Islet precursor cell (in vitro differentiated cells): ENCODE measurements around the gene NCAM2.
"Not testable (repeated sequence)": the region's sequence is repeated elsewhere in the genome, so short reads cannot be mapped to it uniquely, and the experiment has no call there.

Experiments
- DNase-seq: peaks from one replicate; pipeline ENCODE4 v3.0.0-alpha.2; 2018

The NCAM2 gene

DNA sequence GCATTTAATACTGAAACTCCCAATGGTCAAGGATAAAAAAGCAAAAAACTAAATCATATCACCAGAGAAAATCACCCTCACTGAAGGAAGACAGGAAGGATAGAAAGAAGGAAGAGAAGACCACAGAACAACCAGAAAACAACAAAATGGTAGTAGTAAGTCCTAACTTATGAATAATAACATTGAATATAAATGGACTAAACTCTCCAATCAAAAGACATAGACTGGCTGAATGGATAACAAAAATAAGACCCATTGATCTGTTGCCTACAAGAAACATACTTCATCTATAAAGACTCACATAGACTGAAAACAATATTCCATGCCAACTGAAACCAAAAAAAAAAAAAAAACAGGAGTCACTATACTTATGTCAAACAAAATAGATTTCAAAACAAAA lies 347.7 kb downstream of the NCAM2 start:
- DNase-seq = no peak

DNA sequence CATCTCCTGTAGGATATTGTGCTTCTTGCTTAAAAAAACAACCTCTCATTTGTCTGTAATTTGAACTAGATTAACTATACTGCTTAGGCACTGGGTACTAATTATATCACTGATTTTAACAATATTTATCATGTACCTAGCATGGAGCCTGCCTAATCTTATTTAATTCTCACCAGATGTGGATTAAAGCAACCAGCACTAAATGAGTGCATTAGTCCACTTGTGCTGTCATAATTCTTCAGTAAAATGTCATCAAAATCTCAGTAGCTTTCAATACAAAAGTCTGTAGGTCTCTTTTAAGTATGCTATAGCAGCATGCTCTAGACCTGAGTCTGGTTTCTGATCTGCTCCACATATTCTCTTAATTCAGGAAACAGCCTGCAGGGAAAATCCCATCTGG lies 368.1 kb downstream of the NCAM2 start:
- DNase-seq = no peak

DNA sequence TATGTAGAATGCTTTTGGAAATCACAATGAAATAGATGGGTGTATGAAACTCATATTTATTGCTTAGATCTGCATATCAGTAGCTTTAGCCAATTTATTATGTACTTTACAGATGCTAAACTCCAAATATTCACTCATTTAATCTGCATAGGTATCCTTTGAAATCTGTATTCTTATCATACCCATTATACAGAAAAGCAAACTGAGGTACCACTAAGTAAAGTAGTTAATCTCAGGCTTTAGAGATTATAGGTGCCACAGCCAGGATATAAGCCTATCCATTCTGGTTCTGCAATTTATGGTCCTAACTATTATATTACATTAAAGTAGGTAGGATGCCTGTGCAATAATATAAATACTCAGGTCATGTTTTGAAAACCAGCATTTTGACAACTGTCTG lies 369.4 kb downstream of the NCAM2 start:
- no peak for DNase-seq

DNA sequence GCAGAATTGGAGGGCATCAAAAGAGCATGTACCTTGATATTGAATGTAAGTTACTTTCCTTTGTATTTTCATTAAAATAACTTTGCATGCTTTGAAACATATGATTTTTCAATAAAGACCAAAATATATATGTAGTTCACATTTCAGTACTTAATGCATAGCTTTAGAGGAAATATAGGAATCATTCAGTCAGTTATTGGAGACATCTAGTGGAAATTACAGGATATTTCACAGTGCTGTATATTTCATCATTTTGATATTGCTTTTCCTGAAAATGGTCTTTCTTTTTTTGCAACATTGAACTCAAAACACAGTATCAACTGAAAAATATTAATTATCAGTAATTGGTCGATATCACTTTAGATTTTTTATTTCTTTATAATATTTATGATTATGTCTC lies 375.8 kb downstream of the NCAM2 start:
- no peak for DNase-seq

DNA sequence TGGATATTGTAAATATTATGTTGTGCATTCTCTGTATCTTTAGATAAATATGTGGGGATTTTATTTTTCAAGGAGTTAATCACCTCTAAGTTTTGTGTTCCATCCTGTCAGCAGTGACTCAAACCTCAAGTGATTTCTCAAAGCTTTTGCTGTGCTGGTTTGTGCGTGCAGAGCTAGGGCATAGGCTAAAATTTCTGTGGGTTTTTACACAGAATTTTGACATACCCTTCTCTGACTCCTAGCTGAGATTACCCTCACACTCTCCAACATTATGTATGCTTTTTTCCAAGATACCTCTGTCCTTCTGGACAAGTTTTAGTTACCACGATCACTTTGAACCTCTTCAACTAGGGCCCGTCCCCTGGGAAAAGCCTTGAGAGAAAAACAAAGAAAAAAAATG lies 384.9 kb downstream of the NCAM2 start:
- no peak for DNase-seq

DNA sequence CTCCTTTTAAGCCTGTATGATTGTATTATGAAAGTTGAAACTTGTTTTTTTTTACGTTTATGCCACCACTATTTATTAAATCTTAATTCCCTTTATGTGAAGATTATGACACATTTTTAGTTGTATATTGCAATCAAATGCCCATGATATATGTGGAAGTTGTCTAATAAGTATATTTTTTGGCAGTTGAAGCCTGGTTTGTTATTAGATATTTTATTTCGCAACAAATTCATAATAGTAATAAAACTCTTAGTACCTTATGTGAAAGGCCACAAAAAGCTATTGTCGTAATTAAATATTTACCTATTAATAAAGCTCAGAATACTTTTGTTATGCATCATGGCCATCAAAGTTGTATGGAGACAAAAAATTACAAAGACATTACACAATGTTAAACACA lies 386.8 kb downstream of the NCAM2 start:
- DNase-seq = no peak

DNA sequence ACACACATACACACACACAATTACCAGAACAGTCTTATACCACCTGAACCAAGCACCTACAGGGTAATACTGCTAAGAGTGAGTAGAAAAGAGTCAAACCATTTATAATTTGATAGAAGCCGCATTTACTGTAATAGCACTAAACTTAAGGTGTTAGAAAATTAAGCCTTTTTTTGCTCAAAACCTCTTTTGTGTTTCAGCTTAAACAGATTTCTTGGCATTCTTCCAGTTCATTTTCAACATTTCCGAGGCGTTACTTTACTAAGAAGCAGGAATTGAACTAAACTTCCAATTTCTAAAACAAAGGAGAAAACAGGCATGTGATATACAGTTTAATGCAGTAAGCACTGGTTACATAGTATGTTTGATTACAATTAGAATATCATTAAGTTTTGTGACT lies 387.2 kb downstream of the NCAM2 start:
- no peak for DNase-seq

DNA sequence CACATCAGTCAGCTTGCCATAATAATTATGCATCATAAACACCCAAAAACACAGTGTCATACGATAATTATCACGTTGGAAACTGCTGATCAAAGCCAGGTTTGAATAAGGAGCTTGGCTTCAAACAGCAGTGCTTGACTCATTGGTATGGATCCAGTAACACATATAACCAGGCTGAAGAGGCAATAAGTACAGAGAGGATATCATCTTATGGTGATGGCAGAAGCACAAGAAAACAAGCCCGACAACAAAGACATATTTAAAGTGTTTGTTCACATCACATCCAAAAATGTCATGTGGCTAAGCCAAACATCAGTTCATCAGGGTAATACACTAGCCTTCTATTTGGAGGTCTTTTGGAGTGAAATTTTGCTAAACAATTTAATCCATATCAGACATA lies 389.7 kb downstream of the NCAM2 start:
- DNase-seq = no peak

DNA sequence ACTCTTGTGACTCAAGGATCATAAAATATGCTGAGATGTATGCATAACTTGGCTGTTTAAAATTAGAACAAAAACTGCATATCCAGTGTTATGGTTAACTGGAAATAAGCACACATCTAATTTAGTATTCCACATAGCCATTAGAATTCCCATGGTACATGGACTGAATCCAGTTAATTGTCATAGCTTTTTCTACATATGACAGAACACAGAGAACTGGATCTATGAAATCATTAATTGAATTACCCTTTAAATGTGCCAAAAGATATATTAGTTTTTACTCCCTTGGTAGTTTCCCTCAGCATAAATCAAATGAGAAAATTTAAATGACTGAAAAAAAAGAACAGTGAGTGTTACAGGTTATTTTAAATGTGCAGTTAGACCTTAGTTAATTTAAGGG lies 395.9 kb downstream of the NCAM2 start:
- no peak for DNase-seq

DNA sequence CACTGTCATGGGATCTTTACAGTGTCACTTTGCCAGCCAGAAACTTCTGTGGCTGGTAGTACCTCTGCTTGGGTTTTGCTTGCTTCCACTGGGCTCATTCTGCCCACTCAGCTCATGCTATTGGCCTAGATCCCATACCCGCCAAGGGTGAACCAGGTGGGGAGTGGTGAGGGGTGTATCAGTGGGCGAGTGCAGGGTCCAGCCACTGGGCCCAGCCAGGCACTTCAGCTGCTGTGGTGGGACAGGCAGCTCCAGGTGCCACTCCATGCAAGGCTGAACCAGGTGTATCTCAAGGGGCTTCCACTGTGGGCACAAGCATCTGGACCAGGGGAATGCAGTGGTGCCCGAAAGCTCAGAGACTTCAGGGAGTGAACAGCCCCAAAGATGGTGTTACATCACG lies 398.2 kb downstream of the NCAM2 start:
- DNase-seq = no peak

DNA sequence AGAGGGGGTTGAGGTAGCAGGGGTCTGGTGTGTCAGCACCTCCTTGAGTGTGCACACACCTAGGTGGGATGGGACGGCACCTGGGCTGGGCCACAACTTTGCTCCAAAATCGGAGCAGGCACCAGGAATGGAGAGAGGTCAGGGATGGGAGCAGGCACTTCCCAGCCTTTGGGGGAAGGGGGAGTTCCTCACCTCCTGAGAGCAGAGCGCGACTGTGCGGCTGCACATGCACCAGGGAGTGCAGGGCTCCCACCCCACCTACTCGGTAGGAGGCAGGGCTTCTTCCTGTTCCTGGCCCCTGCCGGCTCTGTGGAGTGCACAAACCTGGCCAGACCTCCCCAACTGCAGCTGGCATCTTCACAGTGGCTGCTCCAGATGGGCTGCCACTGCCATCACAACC lies 399.3 kb downstream of the NCAM2 start:
- DNase-seq = no peak

DNA sequence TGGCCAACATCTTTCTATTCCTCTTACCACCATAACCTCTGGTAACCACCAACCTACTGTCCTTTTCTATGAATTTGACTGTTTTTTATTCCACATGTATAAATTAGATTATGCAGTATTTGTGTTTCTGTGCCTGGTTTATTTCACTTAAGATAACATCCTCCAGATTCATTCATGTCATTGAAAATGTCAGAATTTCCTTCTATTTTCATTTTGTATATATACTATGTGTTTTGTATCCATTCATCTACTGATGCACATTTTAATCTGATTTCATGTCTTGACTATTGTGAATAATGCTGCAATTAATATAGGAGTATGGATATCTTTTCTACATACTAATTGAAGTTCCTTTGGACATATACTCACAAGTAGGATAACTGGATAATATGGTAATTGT lies 403.2 kb downstream of the NCAM2 start:
- no peak for DNase-seq

DNA sequence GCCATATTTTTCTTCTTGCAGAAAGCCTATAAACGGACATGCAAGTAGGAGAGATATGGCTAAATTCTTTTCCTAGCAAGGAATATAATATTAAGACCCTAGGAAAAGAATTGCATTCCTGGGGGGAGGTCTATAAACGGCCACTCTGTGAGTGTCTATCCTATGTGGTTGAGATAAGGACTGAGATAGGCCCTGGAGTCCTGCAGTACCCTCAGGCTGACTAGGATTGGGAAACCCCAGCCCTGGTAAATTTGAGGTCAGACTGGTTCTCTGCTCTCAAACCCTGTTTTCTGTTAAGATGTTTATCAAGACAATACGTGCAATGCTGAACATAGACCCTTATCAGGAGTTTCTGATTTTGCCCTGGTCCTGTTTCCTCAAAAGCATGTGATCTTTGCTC lies 404.0 kb downstream of the NCAM2 start:
- DNase-seq = not testable (repeated sequence)

DNA sequence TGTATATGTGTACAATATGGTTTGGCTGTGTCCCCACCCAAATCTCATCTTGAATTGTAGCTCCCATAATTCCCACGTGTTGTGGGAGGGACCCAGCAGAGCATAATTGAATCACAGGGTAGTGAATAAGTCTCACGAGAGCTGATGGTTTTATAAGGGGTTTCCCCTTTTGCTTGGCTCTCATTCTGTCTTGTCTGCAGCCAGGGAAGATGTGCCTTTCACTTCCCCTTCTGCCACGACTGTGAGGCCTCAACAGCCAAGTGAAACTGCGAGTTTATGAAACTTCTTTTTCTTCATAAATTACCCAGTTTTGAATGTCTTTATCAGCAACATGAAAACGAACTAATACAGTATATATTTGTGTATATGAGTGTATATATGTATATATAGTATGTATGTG lies 406.1 kb downstream of the NCAM2 start:
- not testable (repeated sequence) for DNase-seq

DNA sequence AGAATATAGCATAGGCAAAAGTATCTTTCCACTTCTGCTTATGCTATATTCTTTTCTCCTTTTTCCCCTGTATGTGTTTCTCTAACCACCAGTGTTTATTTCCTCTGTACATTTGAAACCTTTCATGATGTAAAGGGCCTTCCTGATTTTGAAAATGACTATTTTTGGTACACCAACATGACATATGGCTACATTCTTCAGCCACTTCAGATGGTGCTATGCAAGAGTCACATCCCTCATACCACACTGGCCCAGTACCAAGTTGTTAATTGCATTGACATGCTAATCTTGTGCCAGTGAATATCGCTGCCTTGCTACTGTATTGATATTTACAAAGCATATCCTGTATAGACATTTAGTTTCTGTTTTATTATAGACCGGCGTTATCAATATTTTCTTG lies 408.7 kb downstream of the NCAM2 start:
- DNase-seq = no peak

DNA sequence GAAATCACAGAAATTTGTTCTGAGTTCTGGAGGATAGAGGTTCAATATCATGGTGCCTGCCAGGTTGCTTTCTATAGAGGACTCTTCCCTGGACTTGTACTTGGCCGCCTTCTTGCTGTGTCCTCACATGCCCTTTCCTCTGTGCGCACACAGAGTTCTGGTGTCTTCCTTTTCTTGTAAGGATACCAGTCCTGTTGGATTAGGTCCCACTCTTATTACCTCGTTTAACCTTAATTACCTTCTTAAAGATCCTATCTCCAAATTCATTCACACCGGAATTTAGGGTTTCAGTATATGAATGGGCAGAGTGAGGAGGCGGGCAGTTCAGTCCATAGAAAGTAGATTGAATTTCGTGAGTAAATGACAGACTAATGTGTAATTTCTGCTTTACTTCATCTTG lies 413.9 kb downstream of the NCAM2 start:
- no peak for DNase-seq

DNA sequence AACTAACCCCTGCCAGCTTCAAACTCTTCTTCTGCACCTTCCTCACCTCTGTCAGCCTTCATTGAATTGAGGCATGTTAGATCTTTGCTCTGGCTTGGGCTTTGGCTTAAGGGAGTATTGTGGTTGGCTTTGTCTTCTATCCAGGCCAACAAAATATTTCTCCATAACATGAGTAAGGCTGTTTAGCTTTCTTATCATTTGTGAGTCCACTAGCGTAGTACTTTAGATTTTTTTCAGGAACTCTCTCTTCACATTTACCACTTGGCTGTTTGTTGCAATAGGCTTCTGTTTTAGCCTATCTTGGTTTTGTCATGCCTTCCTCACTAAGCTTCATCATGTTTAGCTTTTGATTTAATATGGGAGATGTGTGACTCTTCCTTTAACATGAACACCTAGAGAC lies 417.5 kb downstream of the NCAM2 start:
- DNase-seq = no peak

DNA sequence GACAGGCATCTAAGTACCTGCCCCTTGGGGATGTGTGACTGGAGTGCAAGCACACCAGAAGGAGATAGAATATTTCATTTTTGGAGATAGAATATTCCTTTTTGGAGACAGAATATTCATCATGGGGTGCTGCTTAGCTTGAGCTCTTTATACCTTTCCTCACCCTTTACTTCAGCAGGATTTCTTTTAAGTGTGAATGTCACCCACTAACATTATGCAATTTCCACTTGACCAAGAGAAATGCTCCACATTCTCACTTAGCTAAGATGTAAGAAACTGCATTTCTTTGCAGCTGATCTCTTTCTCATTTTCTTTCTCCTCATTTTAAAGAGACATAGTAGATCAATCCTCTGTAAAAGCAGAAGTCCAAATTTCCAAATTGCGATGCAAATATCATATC lies 436.7 kb downstream of the NCAM2 start:
- DNase-seq = no peak

DNA sequence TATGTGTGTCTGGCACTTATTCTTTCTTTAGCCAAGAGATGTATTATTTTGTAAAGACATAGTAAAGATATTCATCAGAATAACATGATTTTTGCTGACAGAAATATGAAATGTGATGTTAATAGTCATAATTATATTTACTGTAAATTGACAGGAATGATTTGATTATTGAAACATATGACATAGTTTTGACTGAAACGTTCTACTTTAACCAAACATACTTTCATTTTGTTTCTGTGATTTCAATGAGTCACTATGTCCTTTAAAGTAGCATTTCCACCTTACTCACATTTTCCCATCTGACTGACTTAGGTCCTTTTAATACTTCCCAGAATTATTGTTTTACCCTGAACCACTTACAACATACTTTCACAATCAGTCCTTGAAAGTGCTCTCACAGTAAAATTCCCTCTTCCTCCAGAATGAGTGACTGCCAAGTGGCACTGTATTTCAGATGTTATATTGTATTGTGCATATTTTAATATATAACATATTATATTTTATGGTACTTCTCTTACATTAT lies 437.9 kb downstream of the NCAM2 start:
- DNase-seq = no peak

DNA sequence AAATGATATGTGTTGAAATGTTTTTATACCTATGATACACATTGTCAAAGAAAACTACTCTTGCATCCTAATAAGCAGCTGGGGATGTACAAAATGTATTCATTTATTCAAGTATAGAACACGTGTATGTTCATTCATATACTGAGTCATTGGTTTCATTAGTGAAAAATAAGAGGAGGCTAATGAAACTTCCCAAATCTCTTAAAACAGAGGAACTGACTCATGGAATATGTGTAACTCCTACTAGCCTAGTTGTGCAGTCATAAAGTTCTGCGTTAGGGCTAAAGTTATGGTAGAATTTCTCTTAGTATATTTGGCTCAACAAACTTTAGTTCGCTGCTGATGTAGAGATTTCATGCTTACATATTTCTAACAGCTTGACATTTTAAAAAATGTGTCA lies 441.6 kb downstream of the NCAM2 start:
- DNase-seq = no peak

DNA sequence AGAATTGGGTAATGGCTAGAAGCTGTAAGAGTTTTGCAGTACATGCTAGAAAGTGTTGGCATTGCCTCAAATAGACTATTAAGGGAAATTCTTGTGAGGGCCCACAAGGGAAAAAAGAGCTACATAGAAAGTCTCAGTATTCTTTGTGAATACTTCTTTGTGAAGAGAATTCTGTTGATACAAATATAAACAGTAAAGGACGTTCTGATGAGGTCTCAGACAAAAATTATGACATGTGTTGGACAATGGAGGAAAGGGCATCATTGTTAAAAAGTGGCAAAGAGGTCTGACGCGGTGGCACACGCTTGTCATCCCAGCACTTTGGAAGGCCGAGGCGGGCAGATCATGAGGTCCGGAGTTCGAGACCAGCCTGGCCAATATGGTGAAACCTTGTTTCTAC lies 458.9 kb downstream of the NCAM2 start:
- no peak for DNase-seq

DNA sequence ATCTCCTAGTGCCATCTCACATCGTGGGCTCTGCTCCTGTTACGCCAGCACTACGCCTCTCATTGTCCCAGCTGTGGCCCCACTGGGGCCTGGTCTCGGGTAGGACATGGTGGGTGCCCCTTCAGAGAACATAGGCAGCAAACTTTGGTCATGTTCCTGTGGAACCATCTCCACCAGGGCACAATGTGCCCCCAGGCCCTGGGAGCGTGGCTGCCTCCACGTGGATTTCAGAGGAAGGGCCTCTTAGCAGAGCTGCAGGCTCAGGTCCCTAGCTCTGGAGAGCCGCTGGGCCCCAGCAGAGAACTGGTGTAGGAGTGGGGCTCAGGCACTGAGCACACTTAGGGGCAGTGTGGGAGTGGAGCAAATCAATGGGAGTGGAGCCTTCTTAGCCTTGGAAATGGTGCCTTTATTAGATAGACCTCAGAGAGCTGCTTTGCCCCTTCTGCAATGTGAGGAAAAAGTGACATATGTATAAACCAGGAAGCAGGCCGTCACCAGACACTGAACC lies 460.0 kb downstream of the NCAM2 start:
- no peak for DNase-seq

DNA sequence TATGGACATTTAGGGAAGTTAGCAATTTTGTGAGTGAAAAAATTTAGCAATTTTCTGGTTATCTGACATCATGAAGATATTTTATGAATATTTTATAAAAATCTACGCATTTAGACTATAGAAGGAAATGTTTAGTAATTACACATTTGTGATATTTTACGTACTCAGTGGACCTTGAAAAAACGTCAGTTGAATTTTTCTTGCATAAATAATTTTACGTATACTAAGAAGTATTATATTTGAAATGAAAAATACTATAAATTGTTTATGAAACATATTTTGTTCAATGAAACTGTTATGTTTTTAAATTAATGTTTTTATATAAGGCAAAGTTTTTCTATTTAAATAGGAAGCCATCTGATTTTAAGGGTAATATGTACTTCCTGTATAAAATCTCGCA lies 462.8 kb downstream of the NCAM2 start:
- no peak for DNase-seq

DNA sequence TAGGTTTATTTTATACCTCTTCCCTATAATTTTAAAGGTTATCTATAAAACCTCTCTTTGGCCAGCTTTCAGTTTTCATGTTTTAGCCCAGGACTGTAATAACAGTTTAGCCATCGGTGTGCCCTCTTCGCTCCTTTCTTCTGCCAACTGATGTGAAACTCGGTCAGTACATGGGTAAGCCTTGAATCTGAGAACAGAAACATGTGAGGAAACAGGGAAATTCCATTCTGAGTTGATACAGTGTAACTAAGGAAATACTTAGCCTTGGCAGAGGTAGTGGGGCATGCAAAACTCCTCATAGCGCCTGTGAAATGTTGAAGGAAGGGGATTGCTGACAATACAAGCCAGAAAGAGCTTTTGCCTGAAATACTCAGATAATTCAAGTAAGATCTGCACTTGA lies 465.2 kb downstream of the NCAM2 start:
- no peak for DNase-seq

DNA sequence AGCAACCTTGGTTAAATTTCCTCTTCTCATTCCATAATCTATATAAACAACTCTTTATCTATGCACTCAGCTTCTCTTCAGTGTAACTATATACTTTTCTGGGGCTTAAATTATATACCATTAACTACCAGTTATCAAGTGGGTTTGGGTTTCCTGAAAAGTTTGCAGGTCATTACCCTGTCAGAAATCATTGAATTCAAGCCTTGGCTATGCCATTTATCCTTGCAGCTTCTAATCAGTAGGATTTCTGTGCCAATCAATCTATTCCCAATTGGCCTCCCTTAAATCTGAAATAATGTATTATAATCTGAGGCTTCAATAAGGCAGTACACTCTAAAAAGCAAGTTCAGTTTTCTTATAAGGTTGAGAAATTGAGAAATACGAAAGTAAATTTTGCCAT lies 466.5 kb downstream of the NCAM2 start:
- DNase-seq = no peak

DNA sequence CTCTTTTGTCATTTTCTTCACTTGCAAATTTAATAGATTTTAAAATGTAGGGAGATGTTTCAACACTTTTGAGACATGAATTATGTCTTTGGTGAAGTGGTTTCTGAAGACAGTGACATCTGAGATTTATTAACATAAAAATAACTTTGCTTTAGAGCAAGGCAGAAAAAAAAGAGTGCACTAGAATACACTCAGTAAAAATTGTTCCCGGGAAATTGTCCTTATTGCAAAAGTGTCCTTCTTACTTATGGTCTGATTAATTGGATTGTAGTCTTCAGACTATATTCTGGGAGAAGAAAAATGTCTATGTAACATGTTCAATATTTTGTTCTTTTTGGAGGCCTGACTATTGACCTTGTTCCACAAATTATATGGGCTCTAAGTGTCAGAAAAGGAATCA lies 468.5 kb downstream of the NCAM2 start:
- DNase-seq = no peak
